Gastroesophageal sphincter (tissue), 4 donors: ENCODE measurements around the gene KCNJ12. TPM values are rescaled to one million over a fixed set of nuclear protein-coding genes. Genes with fewer than 3 reads are reported as not detected.

Experiments used
- ATAC-seq: fragments of 150-250 bp; one replicate; pipeline ENCODE4 v1.9.1; 2016; ENCODE audit warnings: mild to moderate bottlenecking, moderate library complexity
- H3K27ac ChIP-seq, 4 donors: fragments of 200-600 bp; sonication (generic) in 3 of 4; 1 replicate in 3 of 4; 2 replicates in 1 of 4; pipeline ENCODE4 v1.5.1; 2016 to 2019
- H3K27me3 ChIP-seq: fragments of 200-600 bp; sonication (generic); one replicate; pipeline ENCODE4 v1.5.1; 2019
- H3K36me3 ChIP-seq, 2 donors: fragments of 200-600 bp; sonication (generic); one replicate each; pipeline ENCODE4 v1.5.1; 2019; ENCODE audit warnings: control low read depth in 1 of 2
- H3K4me1 ChIP-seq, 3 donors: fragments of 200-600 bp; sonication (generic); 1 replicate in 2 of 3; 2 replicates in 1 of 3; pipeline ENCODE4 v1.5.1; 2016 to 2019; ENCODE audit warnings: control low read depth in 2 of 3
- H3K4me3 ChIP-seq, 2 donors: fragments of 200-600 bp; sonication (generic); one replicate each; pipeline ENCODE4 v1.5.1; 2019; ENCODE audit warnings: mild to moderate bottlenecking in 1 of 2, moderate library complexity in 1 of 2
- H3K9me3 ChIP-seq, 3 donors: fragments of 200-600 bp; sonication (generic); one replicate each; pipeline ENCODE4 v1.5.1; 2017 to 2019; ENCODE audit warnings: control low read depth in 2 of 3
- EP300 ChIP-seq: sonication (generic); formaldehyde crosslinking; IDR thresholded peaks from one replicate; pipeline ENCODE4 v1.6.1; 2017; ENCODE audit warnings: antibody characterized with exemption, mild to moderate bottlenecking
- POLR2A ChIP-seq, 2 donors: fragments of 450-650 bp; IDR thresholded peaks; one replicate each; pipeline ENCODE4 v1.6.1; 2017; ENCODE audit warnings: antibody characterized with exemption in 2 of 2, mild to moderate bottlenecking in 2 of 2, moderate library complexity in 1 of 2
- POLR2AphosphoS5 ChIP-seq: sonication (generic); formaldehyde crosslinking; IDR thresholded peaks from one replicate; pipeline ENCODE4 v1.6.1; 2017; ENCODE audit warnings: antibody characterized with exemption
- WGBS, 2 donors: methylation state at CpG; one replicate each; pipeline ENCODE4 v1.1.5; 2018; ENCODE audit warnings: low coverage in 1 of 2; 5-methylcytosine and 5-hydroxymethylcytosine counted together
- total RNA-seq, 4 donors: library from RNA; depleted of rRNA; stranded (reverse); fragments of >200 nt; gene quantifications; one replicate each; pipeline ENCODE4 v1.1.0, GENCODE V29; 2016
- TF ChIP-seq, protein P1 (sequence below), 4 experiments: fragments of 200-600 bp in 2 of 4; fragments of 450-650 bp in 2 of 4; sonication (generic) in 1 of 4; IDR thresholded peaks; one replicate each; pipeline ENCODE4 v1.5.1; 2017 to 2019; ENCODE audit warnings: antibody characterized with exemption in 4 of 4, mild to moderate bottlenecking in 2 of 4, moderate library complexity in 2 of 4

The KCNJ12 gene
- total RNA-seq, 4 donors from 2014 or later, result 0.78 to 3.1 (median 1.9) TPM

DNA sequence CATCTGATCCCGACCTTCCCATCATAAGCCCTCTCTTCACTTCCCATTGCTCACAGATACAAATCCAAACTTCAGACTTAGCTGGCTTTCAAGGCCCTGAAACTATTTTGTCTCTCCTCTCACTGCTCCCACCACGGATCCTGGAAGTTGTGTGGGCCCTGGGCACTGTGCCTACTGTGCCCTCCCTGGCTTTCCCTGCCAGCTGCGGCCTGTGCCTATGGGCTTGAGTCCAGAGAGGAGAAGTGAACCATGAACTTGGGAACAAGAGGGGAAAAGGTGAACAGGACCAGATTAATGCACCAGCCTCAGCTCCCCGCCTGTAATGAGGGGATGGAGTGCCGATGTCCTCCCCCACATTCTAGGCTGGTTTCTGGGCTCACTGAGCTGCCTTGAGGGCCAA, 18.9 kb upstream of the KCNJ12 start:
- ATAC-seq, result no peak
- H3K27ac ChIP-seq, result no peak overlapping the region
- no peaks in the 10 kb centered on the region for H3K27me3 ChIP-seq
- WGBS, 2 donors, result 52% methylated on average over 2 of the region's 5 CpGs; no CpG with 5 or more reads in 1 of the 2 donors
- no peak for TF ChIP-seq POLR2A (IDR thresholded peaks at IDR 0.05)
- no peaks in the 10 kb centered on the region for H3K9me3 ChIP-seq
- H3K36me3 ChIP-seq, result no peaks in the 10 kb centered on the region
- no peak overlapping the region for H3K4me3 ChIP-seq
- peaks cover 0 to 4% (median 0%) of the 10 kb centered on the region in 3 donors for H3K4me1 ChIP-seq

DNA sequence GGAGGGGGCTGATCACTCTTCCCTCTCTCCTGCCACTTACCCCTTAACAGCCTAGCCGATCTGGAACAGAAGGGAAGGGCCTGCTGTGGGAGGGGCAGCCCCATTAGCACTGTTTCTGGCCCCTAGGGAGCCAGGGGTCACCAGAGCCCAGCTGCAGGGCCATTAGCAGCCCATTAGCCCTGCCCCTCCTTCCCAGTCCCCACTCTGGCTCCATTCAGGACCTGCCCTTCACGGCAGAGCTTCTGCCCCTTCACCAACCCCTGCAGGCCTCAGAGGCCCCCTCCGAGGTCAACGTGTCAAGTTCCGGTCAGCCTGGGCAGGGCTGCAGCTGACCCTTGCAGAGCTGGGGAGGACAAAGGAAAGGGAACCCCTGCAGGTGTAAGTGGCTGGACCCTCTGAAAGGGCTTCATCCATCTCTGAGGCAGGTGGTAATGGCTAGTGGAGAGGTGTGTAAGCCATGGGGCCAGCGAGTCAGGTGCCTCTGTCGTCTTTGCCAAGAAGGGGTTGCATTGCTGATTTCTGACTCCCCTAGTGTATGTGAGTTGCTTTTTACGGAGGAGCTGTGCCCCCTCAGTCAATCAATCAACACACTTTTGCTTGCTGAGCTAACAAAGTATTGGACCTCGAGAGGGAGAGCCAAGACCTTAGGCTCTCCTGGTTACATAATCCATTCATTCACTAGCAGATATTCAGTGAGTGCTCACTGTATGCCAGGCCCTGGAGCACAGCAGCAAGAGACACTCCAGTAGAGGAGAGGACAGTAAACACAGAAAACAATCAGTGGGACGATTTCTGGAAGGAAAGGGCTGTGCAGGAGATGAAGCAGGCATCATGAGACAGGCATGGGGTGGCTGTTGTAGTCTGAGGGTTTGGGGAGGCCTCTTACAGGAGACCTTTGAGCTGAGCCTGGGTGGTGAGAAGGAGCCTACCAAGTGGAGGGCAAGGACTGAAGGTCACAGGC, 18.2 kb upstream of the KCNJ12 start:
- H3K27ac ChIP-seq, result no peak overlapping the region
- H3K36me3 ChIP-seq, result no peaks in the 10 kb centered on the region
- H3K4me1 ChIP-seq, result peaks cover 0 to 4% (median 0%) of the 10 kb centered on the region in 3 donors
- TF ChIP-seq, protein P1, sequence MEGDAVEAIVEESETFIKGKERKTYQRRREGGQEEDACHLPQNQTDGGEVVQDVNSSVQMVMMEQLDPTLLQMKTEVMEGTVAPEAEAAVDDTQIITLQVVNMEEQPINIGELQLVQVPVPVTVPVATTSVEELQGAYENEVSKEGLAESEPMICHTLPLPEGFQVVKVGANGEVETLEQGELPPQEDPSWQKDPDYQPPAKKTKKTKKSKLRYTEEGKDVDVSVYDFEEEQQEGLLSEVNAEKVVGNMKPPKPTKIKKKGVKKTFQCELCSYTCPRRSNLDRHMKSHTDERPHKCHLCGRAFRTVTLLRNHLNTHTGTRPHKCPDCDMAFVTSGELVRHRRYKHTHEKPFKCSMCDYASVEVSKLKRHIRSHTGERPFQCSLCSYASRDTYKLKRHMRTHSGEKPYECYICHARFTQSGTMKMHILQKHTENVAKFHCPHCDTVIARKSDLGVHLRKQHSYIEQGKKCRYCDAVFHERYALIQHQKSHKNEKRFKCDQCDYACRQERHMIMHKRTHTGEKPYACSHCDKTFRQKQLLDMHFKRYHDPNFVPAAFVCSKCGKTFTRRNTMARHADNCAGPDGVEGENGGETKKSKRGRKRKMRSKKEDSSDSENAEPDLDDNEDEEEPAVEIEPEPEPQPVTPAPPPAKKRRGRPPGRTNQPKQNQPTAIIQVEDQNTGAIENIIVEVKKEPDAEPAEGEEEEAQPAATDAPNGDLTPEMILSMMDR (IDR thresholded peaks at IDR 0.05), result no peak
- TF ChIP-seq POLR2AphosphoS5 (no peak), EP300 (no peak), POLR2A (IDR thresholded peaks at IDR 0.05) (no peak)
- no peaks in the 10 kb centered on the region for H3K9me3 ChIP-seq
- H3K4me3 ChIP-seq, result no peak overlapping the region
- no peaks in the 10 kb centered on the region for H3K27me3 ChIP-seq
- no peak for ATAC-seq
- WGBS, 2 donors, result 46 to 70% methylated on average over 2 to 5 of the region's 10 CpGs

DNA sequence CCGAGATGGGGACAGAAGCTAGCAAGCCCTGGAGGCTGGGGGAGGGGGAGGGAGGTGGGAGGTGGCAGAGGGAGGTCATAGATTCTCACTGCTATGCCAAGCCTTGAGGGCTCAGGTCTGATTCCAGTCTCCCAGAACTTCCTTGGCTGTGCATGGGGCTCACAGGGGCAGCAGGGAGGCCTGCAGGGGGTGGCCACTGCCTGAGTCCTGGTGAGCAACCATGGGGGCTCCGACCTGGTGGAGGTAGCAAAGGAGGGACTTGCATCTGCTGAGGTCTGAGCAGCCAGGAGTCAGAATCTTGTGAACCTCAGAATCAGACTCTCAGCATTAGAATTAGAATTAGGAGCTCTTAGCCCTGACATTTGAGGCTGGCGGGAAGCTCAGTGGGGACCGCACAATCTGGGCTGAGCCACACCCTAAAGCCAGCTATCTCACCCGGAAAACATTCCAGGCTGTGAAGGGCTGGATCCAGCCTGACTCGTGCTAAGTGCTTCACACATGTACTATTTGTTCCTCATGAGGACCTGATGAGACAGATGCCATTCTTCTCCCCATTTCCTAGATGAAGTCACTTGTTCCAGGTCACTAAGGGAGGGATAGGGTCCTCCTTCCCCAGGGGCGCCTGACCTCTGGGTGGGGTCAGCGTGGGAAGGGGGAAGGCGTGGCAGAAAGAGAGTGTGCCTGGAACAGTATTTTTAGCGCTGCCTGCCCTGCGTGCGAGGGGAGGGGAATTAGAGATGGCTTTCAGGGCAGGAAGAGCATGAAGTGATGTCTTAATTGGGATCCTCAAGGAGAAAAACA, 17.3 kb upstream of the KCNJ12 start:
- TF ChIP-seq EP300 (no peak), POLR2A (IDR thresholded peaks at IDR 0.05) (no peak), POLR2AphosphoS5 (no peak)
- TF ChIP-seq, protein P1 (IDR thresholded peaks at IDR 0.05), result no peak
- WGBS, 2 donors, result 67 to 89% methylated on average over 1 to 5 of the region's 12 CpGs
- no peaks in the 10 kb centered on the region for H3K36me3 ChIP-seq
- H3K27me3 ChIP-seq, result no peaks in the 10 kb centered on the region
- peaks cover 0 to 4% (median 0%) of the 10 kb centered on the region in 3 donors for H3K4me1 ChIP-seq
- no peak overlapping the region for H3K27ac ChIP-seq
- H3K4me3 ChIP-seq, result no peak overlapping the region
- no peaks in the 10 kb centered on the region for H3K9me3 ChIP-seq
- ATAC-seq, result peak; percentile 66

DNA sequence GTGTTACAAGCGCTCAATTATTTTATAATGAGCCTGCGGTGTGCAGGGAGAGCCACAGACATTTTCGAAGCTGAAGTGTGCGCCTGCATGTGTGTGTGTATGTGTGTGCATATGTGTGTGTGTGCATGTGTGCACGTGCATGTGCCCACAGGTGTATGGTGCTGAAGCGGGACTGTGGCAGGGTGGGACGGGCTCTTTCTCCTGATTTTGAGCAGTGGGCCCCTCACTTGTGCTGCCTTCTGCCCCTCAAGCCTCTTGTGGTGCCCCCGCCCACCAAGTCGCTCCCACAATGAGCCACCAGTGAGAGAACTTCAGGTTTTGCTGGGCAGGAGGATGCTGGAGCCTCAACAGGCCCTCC, 16.7 kb upstream of the KCNJ12 start:
- Histone ChIP-seq H3K27ac (no peak overlapping the region), H3K4me3 (no peak overlapping the region), H3K9me3 (no peaks in the 10 kb centered on the region), H3K4me1 (peaks cover 0 to 4% (median 0%) of the 10 kb centered on the region in 3 donors), H3K36me3 (no peaks in the 10 kb centered on the region), H3K27me3 (no peaks in the 10 kb centered on the region)
- WGBS, 2 donors, result 86 to 90% methylated on average over 5 to 6 of the region's 9 CpGs
- ATAC-seq, result no peak
- TF ChIP-seq POLR2A (IDR thresholded peaks at IDR 0.05), result no peak
- no peak for TF ChIP-seq EP300
- TF ChIP-seq POLR2AphosphoS5, result no peak
- TF ChIP-seq, protein P1 (IDR thresholded peaks at IDR 0.05), result no peak

DNA sequence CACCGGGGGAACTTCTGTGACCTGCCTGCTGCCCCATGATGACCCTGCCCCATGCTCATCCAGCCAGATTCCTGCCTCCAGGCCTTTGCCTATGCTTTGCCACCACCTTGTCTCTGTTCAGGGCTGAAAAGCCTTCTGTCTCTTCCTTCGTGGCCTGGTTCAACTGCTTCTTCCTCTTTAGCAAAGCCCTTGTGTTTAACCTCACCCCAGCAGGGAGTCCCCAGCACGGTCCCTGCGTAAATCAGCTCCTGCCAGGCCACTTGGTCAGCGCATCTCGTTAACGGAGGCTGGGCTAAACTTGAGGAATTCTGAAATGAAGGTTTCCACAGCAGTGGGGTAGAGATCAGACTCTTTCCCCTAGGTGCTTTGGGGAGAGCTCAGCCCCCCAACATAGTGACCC, 16.1 kb upstream of the KCNJ12 start:
- Histone ChIP-seq H3K36me3 (no peaks in the 10 kb centered on the region), H3K9me3 (no peaks in the 10 kb centered on the region), H3K4me1 (peaks cover 0 to 4% (median 0%) of the 10 kb centered on the region in 3 donors), H3K27me3 (no peaks in the 10 kb centered on the region), H3K4me3 (no peak overlapping the region), H3K27ac (no peak overlapping the region)
- ATAC-seq, result no peak
- TF ChIP-seq POLR2A (IDR thresholded peaks at IDR 0.05), result no peak
- no peak for TF ChIP-seq EP300
- TF ChIP-seq, protein P1 (IDR thresholded peaks at IDR 0.05), result no peak
- TF ChIP-seq POLR2AphosphoS5, result no peak
- 90% methylated on average over 2 to 5 of the region's 7 CpGs for WGBS, 2 donors
